ENCODE measurements around the gene NEURL1. TPM values are rescaled to one million over a fixed set of nuclear protein-coding genes. Genes with fewer than 3 reads are reported as not detected.
"Not testable (repeated sequence)": the region's sequence is repeated elsewhere in the genome, so short reads cannot be mapped to it uniquely, and the experiment has no call there.

NEURL1 gene
- total and polyA plus RNA-seq, 2 donors (not counting 1 experiment from before 2014, with no cell fraction given): 0.30 to 0.57 TPM

- CTCF ChIA-PET: no interaction called here
- H3K4me1 Mint-ChIP-seq: no peaks in the 10 kb centered on the region
- no peak overlapping the region for H3K4me2 ChIP-seq (replicated peaks; ENCODE audit: low read depth, low read length, poor library complexity, severe bottlenecking)
These were observed 30.2 kb downstream of the NEURL1 start for GRCh38 chr10:103523683-103524082.

GRCh38 chr10:103525901-103526300 lies 32.4 kb downstream of the NEURL1 start:
- Histone ChIP-seq H3K79me2 (ENCODE audit: control insufficient read depth, insufficient read depth, low read length) (no peaks in the 10 kb centered on the region), H3K27me3 (replicated peaks in 1 of 4; ENCODE audit: control extremely low read depth in 1 of 4, control insufficient read depth in 3 of 4, insufficient read depth in 4 of 4, low read length in 3 of 4) (peaks cover 0 to 2% (median 0%) of the 10 kb centered on the region in 4 experiments), H3K36me3 (replicated peaks in 1 of 2; ENCODE audit: control extremely low read depth in 1 of 2, control insufficient read depth in 1 of 2, extremely low read depth in 1 of 2, insufficient read depth in 2 of 2, low read length in 1 of 2) (no peaks in the 10 kb centered on the region), H3K4me1 (ENCODE audit: control insufficient read depth in 2 of 2, insufficient read depth in 2 of 2, low read length in 2 of 2) (no peaks in the 10 kb centered on the region), H2AFZ (ENCODE audit: insufficient read depth, low read depth, low read length, poor library complexity, severe bottlenecking) (no peak overlapping the region), H3K4me3 (ENCODE audit: control extremely low read depth in 1 of 5, extremely low read depth in 1 of 5, insufficient read depth in 1 of 5, low read depth in 2 of 5, low read length in 4 of 5) (no peak overlapping the region), H3K27ac (ENCODE audit: low read length in 2 of 2) (no peak overlapping the region), H3K4me2 (replicated peaks; ENCODE audit: low read depth, low read length, poor library complexity, severe bottlenecking) (no peak overlapping the region), H4K20me1 (ENCODE audit: control insufficient read depth, insufficient read depth, low read length, poor library complexity, severe bottlenecking) (no peaks in the 10 kb centered on the region), H3K9me3 (ENCODE audit: control extremely low read depth in 1 of 3, control insufficient read depth in 2 of 3, insufficient read depth in 1 of 3, low read length in 2 of 3) (peaks cover 1 to 18% (median 7%) of the 10 kb centered on the region in 3 donors), H3K9ac (ENCODE audit: low read length) (no peak overlapping the region)
- no peak overlapping the region for H3K27ac Mint-ChIP-seq
- ATAC-seq (ENCODE audit: low read depth): no peak
- peaks cover 9% of the 10 kb centered on the region for H3K9me3 Mint-ChIP-seq (ENCODE audit: insufficient read depth)
- POLR2A ChIA-PET: no interaction called here
- CTCF ChIA-PET: no interaction called here
- H3K4me1 Mint-ChIP-seq: no peaks in the 10 kb centered on the region
- peaks cover 22% of the 10 kb centered on the region for H3K27me3 Mint-ChIP-seq
- intact Hi-C loops (cut with micrococcal nuclease): no loop called here
- no peak overlapping the region for H3K4me3 Mint-ChIP-seq
- no peak for DNase-seq
- TF ChIP-seq EZH2 (IDR thresholded peaks at IDR 0.05; ENCODE audit: borderline replicate concordance, insufficient read depth, low read depth, low read length, poor library complexity, severe bottlenecking): no peak
- TF ChIP-seq, protein P1, sequence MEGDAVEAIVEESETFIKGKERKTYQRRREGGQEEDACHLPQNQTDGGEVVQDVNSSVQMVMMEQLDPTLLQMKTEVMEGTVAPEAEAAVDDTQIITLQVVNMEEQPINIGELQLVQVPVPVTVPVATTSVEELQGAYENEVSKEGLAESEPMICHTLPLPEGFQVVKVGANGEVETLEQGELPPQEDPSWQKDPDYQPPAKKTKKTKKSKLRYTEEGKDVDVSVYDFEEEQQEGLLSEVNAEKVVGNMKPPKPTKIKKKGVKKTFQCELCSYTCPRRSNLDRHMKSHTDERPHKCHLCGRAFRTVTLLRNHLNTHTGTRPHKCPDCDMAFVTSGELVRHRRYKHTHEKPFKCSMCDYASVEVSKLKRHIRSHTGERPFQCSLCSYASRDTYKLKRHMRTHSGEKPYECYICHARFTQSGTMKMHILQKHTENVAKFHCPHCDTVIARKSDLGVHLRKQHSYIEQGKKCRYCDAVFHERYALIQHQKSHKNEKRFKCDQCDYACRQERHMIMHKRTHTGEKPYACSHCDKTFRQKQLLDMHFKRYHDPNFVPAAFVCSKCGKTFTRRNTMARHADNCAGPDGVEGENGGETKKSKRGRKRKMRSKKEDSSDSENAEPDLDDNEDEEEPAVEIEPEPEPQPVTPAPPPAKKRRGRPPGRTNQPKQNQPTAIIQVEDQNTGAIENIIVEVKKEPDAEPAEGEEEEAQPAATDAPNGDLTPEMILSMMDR (IDR thresholded peaks at IDR 0.05): no peak

More at GRCh38 chr10:103523683-103524082, 30.2 kb downstream of the NEURL1 start:
- Histone ChIP-seq H3K4me1 (ENCODE audit: control insufficient read depth in 2 of 2, insufficient read depth in 2 of 2, low read length in 2 of 2) (no peaks in the 10 kb centered on the region), H4K20me1 (ENCODE audit: control insufficient read depth, insufficient read depth, low read length, poor library complexity, severe bottlenecking) (no peaks in the 10 kb centered on the region), H3K27ac (ENCODE audit: low read length in 2 of 2) (no peak overlapping the region), H3K36me3 (replicated peaks in 1 of 2; ENCODE audit: control extremely low read depth in 1 of 2, control insufficient read depth in 1 of 2, extremely low read depth in 1 of 2, insufficient read depth in 2 of 2, low read length in 1 of 2) (no peaks in the 10 kb centered on the region), H2AFZ (ENCODE audit: insufficient read depth, low read depth, low read length, poor library complexity, severe bottlenecking) (no peak overlapping the region), H3K4me3 (ENCODE audit: control extremely low read depth in 1 of 5, extremely low read depth in 1 of 5, insufficient read depth in 1 of 5, low read depth in 2 of 5, low read length in 4 of 5) (no peak overlapping the region), H3K79me2 (ENCODE audit: control insufficient read depth, insufficient read depth, low read length) (no peaks in the 10 kb centered on the region), H3K27me3 (replicated peaks in 1 of 4; ENCODE audit: control extremely low read depth in 1 of 4, control insufficient read depth in 3 of 4, insufficient read depth in 4 of 4, low read length in 3 of 4) (peaks cover 0 to 2% (median 0%) of the 10 kb centered on the region in 4 experiments), H3K9ac (ENCODE audit: low read length) (no peak overlapping the region), H3K9me3 (ENCODE audit: control extremely low read depth in 1 of 3, control insufficient read depth in 2 of 3, insufficient read depth in 1 of 3, low read length in 2 of 3) (peaks cover 1 to 12% (median 5%) of the 10 kb centered on the region in 3 donors)
- Mint-ChIP-seq H3K27ac (no peak overlapping the region), H3K4me3 (no peak overlapping the region), H3K27me3 (peaks cover 25% of the 10 kb centered on the region), H3K9me3 (ENCODE audit: insufficient read depth) (peaks cover 9% of the 10 kb centered on the region)
- no CpG with 5 or more reads among the region's 4 CpGs for WGBS (ENCODE audit: insufficient coverage)
- ATAC-seq (ENCODE audit: low read depth) (no peak), DNase-seq (no peak)
- POLR2A ChIA-PET: no interaction called here
- TF ChIP-seq, protein P1 (IDR thresholded peaks at IDR 0.05): no peak
- TF ChIP-seq EZH2 (IDR thresholded peaks at IDR 0.05; ENCODE audit: borderline replicate concordance, insufficient read depth, low read depth, low read length, poor library complexity, severe bottlenecking): no peak
- intact Hi-C loops (cut with micrococcal nuclease): no loop called here

DNA sequence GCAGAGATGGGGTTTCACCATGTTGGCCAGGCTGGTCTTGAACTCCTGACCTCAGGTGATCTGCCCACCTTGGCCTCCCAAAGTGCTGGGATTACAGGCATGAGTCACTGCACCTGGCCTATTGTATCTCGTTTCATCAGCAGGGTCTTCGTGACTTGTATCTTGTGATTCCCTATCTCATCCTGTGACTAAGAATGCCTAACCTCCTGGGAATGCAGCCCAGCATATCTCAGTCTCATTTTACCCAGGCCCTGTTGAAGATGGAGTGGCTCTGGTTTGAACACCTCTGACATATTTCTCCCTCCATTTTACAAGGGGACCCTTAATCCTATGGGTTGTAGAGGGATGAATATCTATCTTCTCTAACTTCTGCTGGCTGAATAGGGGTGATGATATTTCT lies 34.0 kb downstream of the NEURL1 start:
- ATAC-seq (ENCODE audit: low read depth); H3K27me3 ChIP-seq (replicated peaks in 1 of 4; ENCODE audit: control extremely low read depth in 1 of 4, control insufficient read depth in 3 of 4, insufficient read depth in 4 of 4, low read length in 3 of 4); POLR2A ChIA-PET; H3K4me1 Mint-ChIP-seq; H3K4me3 ChIP-seq (ENCODE audit: control extremely low read depth in 1 of 5, extremely low read depth in 1 of 5, insufficient read depth in 1 of 5, low read depth in 2 of 5, low read length in 4 of 5); H2AFZ ChIP-seq (ENCODE audit: insufficient read depth, low read depth, low read length, poor library complexity, severe bottlenecking); H3K4me3 Mint-ChIP-seq; H3K27ac Mint-ChIP-seq; H3K79me2 ChIP-seq (ENCODE audit: control insufficient read depth, insufficient read depth, low read length); H3K36me3 ChIP-seq (replicated peaks in 1 of 2; ENCODE audit: control extremely low read depth in 1 of 2, control insufficient read depth in 1 of 2, extremely low read depth in 1 of 2, insufficient read depth in 2 of 2, low read length in 1 of 2); H3K27ac ChIP-seq (ENCODE audit: low read length in 2 of 2); H4K20me1 ChIP-seq (ENCODE audit: control insufficient read depth, insufficient read depth, low read length, poor library complexity, severe bottlenecking); H3K4me1 ChIP-seq (ENCODE audit: control insufficient read depth in 2 of 2, insufficient read depth in 2 of 2, low read length in 2 of 2); H3K4me2 ChIP-seq (replicated peaks; ENCODE audit: low read depth, low read length, poor library complexity, severe bottlenecking); H3K9ac ChIP-seq (ENCODE audit: low read length); H3K9me3 Mint-ChIP-seq (ENCODE audit: insufficient read depth); DNase-seq; intact Hi-C loops (cut with micrococcal nuclease): not testable (repeated sequence)
- peaks cover 17% of the 10 kb centered on the region for H3K27me3 Mint-ChIP-seq
- peaks cover 1 to 20% (median 7%) of the 10 kb centered on the region in 3 donors for H3K9me3 ChIP-seq (ENCODE audit: control extremely low read depth in 1 of 3, control insufficient read depth in 2 of 3, insufficient read depth in 1 of 3, low read length in 2 of 3)
- 93% methylated on average over 2 of the region's 2 CpGs for WGBS (ENCODE audit: insufficient coverage)
- CTCF ChIA-PET: interaction anchor here (0.6 kb wide), 1 partner anchor 518 kb away, joined by 3 read pairs; no protein-coding TSS in a partner anchor
